Endodermal cell (in vitro differentiated cells): ENCODE data around the gene OSM. TPM values are rescaled to one million over a fixed set of nuclear protein-coding genes. Genes with fewer than 3 reads are reported as not detected.
A peak's percentile ranks its signal among the peaks of the same experiment; 100 is the strongest.

ENCODE experiments used
- DNase-seq: peaks from one replicate; pipeline ENCODE4 v3.0.0-alpha.2; 2017
- H3K27ac ChIP-seq: 2 replicates; pipeline ENCODE4 v1.5.1; 2013; ENCODE audit warnings: mild to moderate bottlenecking, low read depth, low read length, moderate library complexity
- H3K27me3 ChIP-seq: 2 replicates; pipeline ENCODE4 v1.6.1; 2013; ENCODE audit warnings: mild to moderate bottlenecking, low read length, moderate library complexity; ENCODE audit not compliant: insufficient read depth, control insufficient read depth, poor library complexity, severe bottlenecking
- H3K36me3 ChIP-seq: 2 replicates; pipeline ENCODE4 v1.7.0; 2013; ENCODE audit warnings: mild to moderate bottlenecking, low read length, moderate library complexity; ENCODE audit not compliant: control insufficient read depth, insufficient read depth
- H3K4me1 ChIP-seq: one replicate; pipeline ENCODE4 v1.7.0; 2013; ENCODE audit warnings: low read length; ENCODE audit not compliant: control insufficient read depth, insufficient read depth
- H3K4me3 ChIP-seq: 2 replicates; pipeline ENCODE4 v1.5.1; 2013; ENCODE audit warnings: mild to moderate bottlenecking, low read length, moderate library complexity
- H3K9ac ChIP-seq: 2 replicates; pipeline ENCODE4 v1.6.1; 2013; ENCODE audit warnings: mild to moderate bottlenecking, low read length, moderate library complexity; ENCODE audit not compliant: poor library complexity, severe bottlenecking; ENCODE audit errors: extremely low read depth
- H3K9me3 ChIP-seq: 2 replicates; pipeline ENCODE4 v1.6.1; 2013; ENCODE audit warnings: mild to moderate bottlenecking, low read length, moderate library complexity; ENCODE audit not compliant: control insufficient read depth
- H3K27ac Mint-ChIP-seq: 2 replicates; pipeline ENCODE4 v1.8.0; 2020; ENCODE audit warnings: mixed read lengths
- H3K27me3 Mint-ChIP-seq: 2 replicates; pipeline ENCODE4 v1.8.0; 2021; ENCODE audit warnings: mild to moderate bottlenecking, mixed read lengths; ENCODE audit not compliant: insufficient read depth
- H3K36me3 Mint-ChIP-seq: 2 replicates; pipeline ENCODE4 v1.8.0; 2020; ENCODE audit warnings: low read depth, mixed read lengths
- H3K4me1 Mint-ChIP-seq: 2 replicates; pipeline ENCODE4 v1.8.0; 2020; ENCODE audit warnings: mixed read lengths
- H3K4me3 Mint-ChIP-seq: 2 replicates; pipeline ENCODE4 v1.8.0; 2020; ENCODE audit warnings: mild to moderate bottlenecking, moderate library complexity, mixed read lengths
- H3K9me3 Mint-ChIP-seq: 2 replicates; pipeline ENCODE4 v1.8.0; 2020; ENCODE audit warnings: mild to moderate bottlenecking, mixed read lengths
- WGBS, 2 experiments: methylation state at CpG; one replicate each; pipeline versions ENCODE4 v1.1.5 to v1.1.7; 2013; ENCODE audit warnings: missing lambda C conversion rate in 2 of 2, mixed read lengths in 1 of 2; ENCODE audit not compliant: insufficient coverage in 1 of 2, insufficient read length in 1 of 2; 5-methylcytosine and 5-hydroxymethylcytosine counted together
- total RNA-seq, 2 donors: library from RNA; stranded (reverse); fragmentation: NEBNext Ultra II Directional in 1 of 2; extraction: Animal tissue kit (Norgen Biotek cat#: 25700) in 1 of 2; gene quantifications; 2 replicates in 1 of 2; 3 replicates in 1 of 2; pipeline ENCODE4 v1.2.1, GENCODE V29; 2021
- TF ChIP-seq, protein P1 (sequence below): fragments of 200-600 bp; sonication (generic); conservative IDR thresholded peaks from 2 replicates; pipeline ENCODE4 v1.5.0; 2021; ENCODE audit warnings: antibody characterized with exemption, mild to moderate bottlenecking

OSM gene
- total RNA-seq, 2 donors from 2014 or later: not detected

DNA sequence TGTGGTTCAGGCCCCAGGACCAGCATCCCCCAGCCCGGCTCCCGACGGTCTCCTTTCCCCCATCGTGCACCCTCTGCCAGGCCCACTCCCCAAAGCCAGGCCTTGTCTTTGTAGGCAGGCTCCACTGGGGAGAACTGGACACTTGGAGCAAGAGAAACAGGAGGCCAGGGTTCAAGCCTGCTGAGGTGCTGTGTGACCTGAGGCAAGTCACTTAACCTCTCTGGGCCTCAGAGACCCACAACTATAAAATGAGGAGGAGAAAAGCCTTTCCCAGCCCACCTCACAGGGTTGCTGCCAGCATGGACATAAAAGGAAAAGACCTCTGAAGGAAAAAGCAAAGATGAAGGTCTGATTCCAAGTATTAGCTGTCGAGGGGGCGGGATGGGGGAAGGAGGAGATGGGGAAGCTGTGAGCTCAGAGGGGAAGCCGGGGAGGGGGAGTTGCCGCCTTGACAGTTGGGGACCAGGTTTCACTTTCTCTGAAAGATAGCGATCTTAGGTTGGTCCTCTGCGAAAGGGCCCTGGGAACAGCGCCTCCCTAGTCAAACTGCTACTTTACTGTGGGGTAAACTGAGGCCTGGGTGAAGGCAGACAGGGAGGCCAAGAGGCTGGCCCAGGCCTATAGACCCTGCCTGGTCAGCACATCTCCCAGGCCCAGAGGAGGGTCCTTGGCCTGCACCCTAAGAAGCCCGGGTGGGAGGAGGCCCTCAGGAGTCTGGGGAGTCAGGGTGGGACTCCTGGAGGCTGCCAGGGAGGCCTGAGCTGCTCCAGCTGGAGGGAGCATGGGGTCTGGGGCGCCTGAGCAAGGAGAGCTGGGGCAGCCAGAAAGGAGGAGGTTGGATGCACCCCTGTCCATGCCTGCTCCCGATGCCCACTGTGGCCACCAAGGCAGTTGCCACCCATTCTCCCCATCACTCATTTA lies 991 bp upstream of the OSM start:
- no peaks in the 10 kb centered on the region for H3K4me1 ChIP-seq
- H3K9ac ChIP-seq: no peak overlapping the region
- no peaks in the 10 kb centered on the region for H3K9me3 ChIP-seq
- H3K36me3 Mint-ChIP-seq: no peaks in the 10 kb centered on the region
- DNase-seq: no peak
- no peak overlapping the region for H3K27ac Mint-ChIP-seq
- H3K27me3 ChIP-seq: no peaks in the 10 kb centered on the region
- H3K4me1 Mint-ChIP-seq: peaks cover 2% of the 10 kb centered on the region
- TF ChIP-seq, protein P1, sequence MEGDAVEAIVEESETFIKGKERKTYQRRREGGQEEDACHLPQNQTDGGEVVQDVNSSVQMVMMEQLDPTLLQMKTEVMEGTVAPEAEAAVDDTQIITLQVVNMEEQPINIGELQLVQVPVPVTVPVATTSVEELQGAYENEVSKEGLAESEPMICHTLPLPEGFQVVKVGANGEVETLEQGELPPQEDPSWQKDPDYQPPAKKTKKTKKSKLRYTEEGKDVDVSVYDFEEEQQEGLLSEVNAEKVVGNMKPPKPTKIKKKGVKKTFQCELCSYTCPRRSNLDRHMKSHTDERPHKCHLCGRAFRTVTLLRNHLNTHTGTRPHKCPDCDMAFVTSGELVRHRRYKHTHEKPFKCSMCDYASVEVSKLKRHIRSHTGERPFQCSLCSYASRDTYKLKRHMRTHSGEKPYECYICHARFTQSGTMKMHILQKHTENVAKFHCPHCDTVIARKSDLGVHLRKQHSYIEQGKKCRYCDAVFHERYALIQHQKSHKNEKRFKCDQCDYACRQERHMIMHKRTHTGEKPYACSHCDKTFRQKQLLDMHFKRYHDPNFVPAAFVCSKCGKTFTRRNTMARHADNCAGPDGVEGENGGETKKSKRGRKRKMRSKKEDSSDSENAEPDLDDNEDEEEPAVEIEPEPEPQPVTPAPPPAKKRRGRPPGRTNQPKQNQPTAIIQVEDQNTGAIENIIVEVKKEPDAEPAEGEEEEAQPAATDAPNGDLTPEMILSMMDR: no peak
- H3K4me3 Mint-ChIP-seq: no peak overlapping the region
- peaks cover 7% of the 10 kb centered on the region for H3K27me3 Mint-ChIP-seq
- no peaks in the 10 kb centered on the region for H3K9me3 Mint-ChIP-seq
- no peak overlapping the region for H3K4me3 ChIP-seq
- H3K27ac ChIP-seq: no peak overlapping the region
- 83 to 90% methylated on average over 3 to 14 of the region's 14 CpGs for WGBS, 2 experiments
- H3K36me3 ChIP-seq: no peaks in the 10 kb centered on the region

GRCh38 chr22:30265823-30266444 lies 717 bp downstream of the OSM start:
- WGBS, 2 experiments: 89% methylated on average over 8 to 24 of the region's 24 CpGs
- Mint-ChIP-seq H3K27me3 (peaks cover 9% of the 10 kb centered on the region), H3K4me3 (no peak overlapping the region)

DNA sequence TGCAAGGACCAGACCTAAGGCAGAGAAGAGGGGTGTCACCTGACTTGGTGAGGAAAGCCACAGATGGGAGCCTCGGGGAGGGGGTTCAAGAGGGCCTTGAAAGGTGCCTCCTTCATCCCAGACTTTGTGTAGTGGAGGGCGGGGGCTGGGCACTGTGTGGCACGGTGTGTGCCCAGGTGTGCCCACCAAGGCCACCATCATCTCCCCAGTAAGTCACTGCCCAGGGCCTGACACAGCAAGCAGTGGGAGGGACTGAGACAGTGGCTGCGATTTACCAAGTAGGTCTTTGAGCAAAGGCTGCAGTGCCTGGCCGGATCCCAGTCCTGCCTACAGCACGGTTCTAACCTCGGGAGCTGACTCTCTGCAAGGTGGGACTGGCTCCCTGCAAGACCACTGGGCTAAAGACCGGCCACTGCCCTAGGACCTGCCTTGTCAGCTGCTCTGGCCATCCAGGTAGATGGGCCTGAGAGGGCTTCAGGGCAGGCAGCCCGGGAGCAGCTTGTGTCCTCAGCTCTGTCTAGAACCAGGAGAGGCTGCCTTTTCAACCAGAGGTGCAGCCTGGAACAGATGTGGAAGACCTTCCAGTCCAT lies 1.4 kb downstream of the OSM start:
- Histone ChIP-seq H3K9ac (no peak overlapping the region), H3K9me3 (no peaks in the 10 kb centered on the region), H3K36me3 (no peaks in the 10 kb centered on the region), H3K27me3 (no peaks in the 10 kb centered on the region), H3K4me3 (no peak overlapping the region), H3K27ac (no peak overlapping the region), H3K4me1 (no peaks in the 10 kb centered on the region)
- 91 to 93% methylated on average over 2 to 9 of the region's 9 CpGs for WGBS, 2 experiments
- no peaks in the 10 kb centered on the region for H3K36me3 Mint-ChIP-seq
- H3K9me3 Mint-ChIP-seq: no peaks in the 10 kb centered on the region
- no peak overlapping the region for H3K4me3 Mint-ChIP-seq
- TF ChIP-seq, protein P1: no peak
- no peak for DNase-seq
- peaks cover 9% of the 10 kb centered on the region for H3K27me3 Mint-ChIP-seq
- H3K4me1 Mint-ChIP-seq: peaks cover 2% of the 10 kb centered on the region
- H3K27ac Mint-ChIP-seq: no peak overlapping the region

More at GRCh38 chr22:30265823-30266444, 717 bp downstream of the OSM start:
- no peak overlapping the region for H3K4me3 ChIP-seq
- H3K27ac ChIP-seq: no peak overlapping the region
- no peaks in the 10 kb centered on the region for H3K36me3 Mint-ChIP-seq
- no peaks in the 10 kb centered on the region for H3K9me3 Mint-ChIP-seq
- peaks cover 2% of the 10 kb centered on the region for H3K4me1 Mint-ChIP-seq
- no peak overlapping the region for H3K9ac ChIP-seq
- TF ChIP-seq, protein P1: no peak
- DNase-seq: peak; percentile 67
- H3K9me3 ChIP-seq: no peaks in the 10 kb centered on the region
- H3K36me3 ChIP-seq: no peaks in the 10 kb centered on the region
- H3K4me1 ChIP-seq: no peaks in the 10 kb centered on the region
- H3K27me3 ChIP-seq: no peaks in the 10 kb centered on the region
- no peak overlapping the region for H3K27ac Mint-ChIP-seq
